Activated naive CD4-positive, alpha-beta T cell treated with anti-CD3 and anti-CD28 coated beads, Interleukin-2, amount 10 ng/mL, durations not matched to agents 7 days and 5 days (primary cell): ENCODE results near the gene ZNF575.
"Not testable (repeated sequence)": the region's sequence is repeated elsewhere in the genome, so short reads cannot be mapped to it uniquely, and the experiment has no call there.

ENCODE experiments used
- CTCF ChIA-PET: fragments of 350-600 bp; sonication (Branson Sonifier 250); formaldehyde crosslinking; loops from one replicate; lab custom pipeline; 2021; ENCODE audit warnings: antibody characterized with exemption; lab: Charles Lee
- DNase-seq: peaks from one replicate; pipeline ENCODE4 v3.0.0-alpha.2; 2020
- H3K27ac Mint-ChIP-seq: one replicate; pipeline ENCODE4 v1.8.0; 2021; ENCODE audit warnings: mild to moderate bottlenecking, moderate library complexity, mixed read lengths
- H3K27me3 Mint-ChIP-seq: one replicate; pipeline ENCODE4 v1.8.0; 2021; ENCODE audit warnings: mild to moderate bottlenecking, mixed read lengths
- H3K36me3 Mint-ChIP-seq: one replicate; pipeline ENCODE4 v1.8.0; 2021; ENCODE audit warnings: mixed read lengths
- H3K4me1 Mint-ChIP-seq: one replicate; pipeline ENCODE4 v1.8.0; 2021; ENCODE audit warnings: mixed read lengths
- H3K4me3 Mint-ChIP-seq: one replicate; pipeline ENCODE4 v1.8.0; 2021; ENCODE audit warnings: mild to moderate bottlenecking, moderate library complexity, mixed read lengths
- H3K9me3 Mint-ChIP-seq: one replicate; pipeline ENCODE4 v1.8.0; 2021; ENCODE audit warnings: mixed read lengths

ZNF575 gene

DNA sequence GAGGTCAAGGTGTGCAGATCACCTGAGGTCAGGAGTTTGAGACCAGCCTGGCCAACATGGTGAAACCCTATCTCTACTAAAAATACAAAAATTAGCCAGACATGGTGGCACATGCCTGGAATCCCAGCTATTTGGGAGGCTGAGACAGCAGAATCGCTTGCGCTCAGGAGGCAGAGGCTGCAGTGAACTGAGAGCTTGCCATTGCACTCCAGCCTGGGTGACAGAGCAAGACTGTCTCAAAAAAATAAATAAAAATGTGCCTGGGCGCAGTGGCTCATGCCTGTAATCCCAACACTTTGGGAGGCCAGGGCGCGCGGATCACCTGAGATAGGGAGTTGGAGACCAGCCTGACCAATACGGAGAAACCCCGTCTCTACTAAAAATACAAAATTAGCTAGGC lies 9.3 kb upstream of the ZNF575 start:
- not testable (repeated sequence) for H3K9me3 Mint-ChIP-seq, H3K4me3 Mint-ChIP-seq, H3K27me3 Mint-ChIP-seq, H3K27ac Mint-ChIP-seq, DNase-seq
- CTCF ChIA-PET, result interaction anchor here (4.2 to 6.7 kb wide), 2 partner anchors 72 to 77 kb away, joined by 20 to 194 read pairs; partner anchors contain the start of genes IRGQ and ZNF576
- H3K4me1 Mint-ChIP-seq, result peaks cover 35% of the 10 kb centered on the region
- H3K36me3 Mint-ChIP-seq, result peaks cover 16% of the 10 kb centered on the region

DNA sequence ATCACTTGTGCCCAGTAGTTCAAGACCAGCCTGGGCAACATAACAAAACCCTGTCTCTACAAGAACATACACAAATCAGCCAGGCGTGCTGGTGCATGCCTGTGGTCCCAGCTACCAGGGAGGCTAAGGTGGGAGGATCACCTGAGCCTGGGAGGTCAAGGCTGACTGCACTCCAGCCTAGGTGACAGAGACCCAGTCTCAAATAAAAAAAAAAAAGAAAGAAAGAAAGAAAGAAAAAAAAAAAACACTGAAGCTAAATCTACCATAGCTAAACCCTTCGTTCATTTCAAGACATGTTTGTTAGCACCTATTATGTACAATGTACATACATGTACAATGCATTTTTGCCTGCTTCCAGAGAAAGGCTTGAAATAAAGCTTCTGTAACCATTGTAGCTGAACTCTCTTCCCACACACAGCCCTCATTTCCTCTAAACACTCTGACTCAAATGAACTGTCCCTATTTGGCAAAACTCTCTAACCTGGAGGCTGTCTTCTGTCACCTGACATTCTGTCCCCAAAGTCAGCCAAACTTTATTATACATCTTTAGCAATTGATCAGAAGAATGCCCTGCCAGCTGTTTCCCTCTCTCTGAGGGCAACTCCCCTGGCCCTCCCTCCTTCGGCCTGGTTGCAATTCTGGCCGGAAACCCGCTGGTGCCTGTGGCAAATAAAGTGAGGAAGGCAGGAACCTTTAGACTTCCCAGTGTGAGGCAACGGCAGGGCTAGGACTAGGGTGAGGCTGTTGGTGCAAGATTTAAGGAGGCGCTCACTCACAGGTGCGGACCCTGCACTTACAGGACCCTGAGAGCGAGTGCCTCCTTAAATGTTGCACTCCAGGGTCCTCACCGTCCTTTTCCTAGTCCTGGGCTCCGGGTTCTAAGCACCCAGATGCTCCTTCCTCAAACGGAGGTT lies 7.8 kb upstream of the ZNF575 start:
- Mint-ChIP-seq H3K4me1 (peaks cover 30% of the 10 kb centered on the region), H3K27ac (peak overlapping the region; percentile 72), H3K9me3 (no peaks in the 10 kb centered on the region), H3K27me3 (no peaks in the 10 kb centered on the region), H3K36me3 (peaks cover 12% of the 10 kb centered on the region), H3K4me3 (peak overlapping the region; percentile 96)
- CTCF ChIA-PET, result interaction anchor here (0.8 to 4.6 kb wide), 11 partner anchors 11 to 211 kb away, joined by 3 to 20 read pairs (median 4); partner anchors contain the start of genes IRGQ and ZNF576
- peak; percentile 63 for DNase-seq

DNA sequence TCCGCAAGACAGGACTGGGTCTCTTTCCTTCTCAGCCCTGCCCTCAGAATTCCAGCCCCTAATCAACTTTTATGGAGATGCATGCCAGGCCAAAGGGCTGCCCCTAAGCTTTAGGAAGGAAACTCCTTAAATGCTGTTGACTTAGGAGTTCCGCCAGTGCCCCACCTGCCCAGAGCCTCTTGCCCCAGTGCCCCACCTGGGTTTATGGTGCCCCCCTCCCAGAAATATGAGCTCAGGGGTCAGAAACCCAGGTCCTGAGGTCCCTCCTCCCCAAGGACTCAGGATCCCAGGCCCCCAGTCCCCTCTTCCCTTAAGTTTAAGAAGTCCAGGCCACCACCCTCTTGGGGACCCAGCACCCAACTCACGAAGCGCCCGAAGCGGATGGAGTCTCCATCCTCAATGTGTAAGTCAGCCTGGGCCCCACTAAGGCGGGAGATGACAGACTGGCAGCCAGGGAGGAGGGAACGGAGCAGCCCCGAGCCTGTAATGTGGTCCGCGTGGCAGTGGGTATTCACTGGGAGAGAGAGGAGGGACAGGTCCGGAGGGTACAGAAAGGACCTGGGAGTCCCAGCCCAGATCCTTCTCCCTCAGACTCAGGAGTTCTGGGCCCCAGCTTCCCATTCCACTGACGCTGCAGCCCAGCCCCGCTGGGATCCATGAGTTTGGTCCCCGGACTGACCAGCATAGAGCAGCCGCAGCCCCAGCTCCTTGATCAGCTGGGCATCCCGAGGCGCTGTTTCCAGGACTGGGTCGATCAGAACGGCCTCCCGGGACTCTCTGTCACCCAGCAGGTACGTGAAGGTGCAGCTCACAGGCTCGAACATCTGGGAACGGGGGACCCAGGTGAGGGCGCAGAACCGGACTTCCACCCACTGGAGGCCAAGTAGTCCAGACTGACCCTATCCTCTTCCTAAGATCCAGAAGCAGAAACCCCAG lies 6.9 kb upstream of the ZNF575 start:
- peaks cover 30% of the 10 kb centered on the region for H3K4me1 Mint-ChIP-seq
- H3K27ac Mint-ChIP-seq, result peak overlapping the region; percentile 72
- peaks cover 12% of the 10 kb centered on the region for H3K36me3 Mint-ChIP-seq
- H3K9me3 Mint-ChIP-seq, result no peaks in the 10 kb centered on the region
- CTCF ChIA-PET, result interaction anchor here (0.8 to 4.6 kb wide), 9 partner anchors 10 to 210 kb away, joined by 3 to 20 read pairs (median 11); partner anchors contain the start of genes IRGQ and ZNF576
- peak overlapping the region; percentile 96 for H3K4me3 Mint-ChIP-seq
- peak; percentile 54 for DNase-seq
- no peaks in the 10 kb centered on the region for H3K27me3 Mint-ChIP-seq

DNA sequence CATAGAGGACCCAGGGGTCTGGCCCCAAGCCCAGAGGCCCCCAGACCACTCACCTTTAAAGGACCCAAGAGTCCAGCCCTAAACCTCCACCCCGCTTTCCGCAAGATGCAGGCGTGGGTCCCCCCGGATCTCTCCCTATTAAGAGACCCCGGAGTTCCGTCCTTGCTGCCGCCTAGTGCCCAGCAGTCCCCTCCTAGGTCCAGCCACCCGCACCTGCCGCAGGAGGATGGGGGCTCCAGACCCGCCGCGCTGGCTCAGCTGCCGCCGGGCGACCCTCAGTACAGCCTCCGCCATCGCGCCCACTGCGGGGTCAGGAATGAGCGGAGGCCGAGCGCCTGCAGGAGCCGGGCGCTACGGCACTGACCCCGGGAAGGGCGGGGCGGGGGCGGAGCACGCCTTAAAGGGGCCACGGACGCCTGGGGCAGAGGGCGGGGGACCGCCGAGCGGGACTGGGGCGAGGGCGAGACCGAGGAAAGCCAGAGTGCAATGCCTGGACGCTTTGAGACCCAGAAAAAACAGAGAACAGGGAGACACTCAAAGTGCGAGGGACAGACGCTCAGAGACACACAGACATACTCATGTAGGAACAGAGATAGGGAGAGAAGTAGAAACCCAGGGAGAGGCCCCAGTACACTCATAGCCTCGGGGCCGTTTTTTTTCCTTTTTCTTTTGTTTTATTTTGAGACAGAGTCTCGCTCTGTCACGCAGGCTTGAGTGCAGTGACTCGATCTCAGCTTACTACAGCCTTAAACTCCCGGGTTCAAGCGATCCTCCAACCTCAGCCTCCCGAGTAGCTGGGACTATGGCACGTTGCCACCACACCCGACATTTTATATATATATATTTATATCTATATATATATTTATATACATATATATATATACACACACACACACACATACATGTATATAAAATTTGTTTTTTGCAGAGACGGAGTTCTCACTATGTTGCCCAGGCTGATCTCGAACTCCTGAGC lies 5.8 kb upstream of the ZNF575 start, which contains the start of gene ETHE1:
TSS of gene ETHE1 (minus strand) at position 318 of the 976 bp plus-strand sequence. CDS start at position 294, 24 bp downstream.
- no peaks in the 10 kb centered on the region for H3K9me3 Mint-ChIP-seq
- DNase-seq, result peak; percentile 90
- H3K4me3 Mint-ChIP-seq, result peak within 1 kb of the TSS; percentile 96
- no peaks in the 10 kb centered on the region for H3K27me3 Mint-ChIP-seq
- H3K4me1 Mint-ChIP-seq, result peaks cover 34% of the 10 kb centered on the region
- CTCF ChIA-PET, result interaction anchor here (2.0 to 4.6 kb wide), 3 partner anchors 7 to 68 kb away, joined by 10 to 20 read pairs (median 15); partner anchors contain the start of genes IRGQ and ZNF576
- H3K36me3 Mint-ChIP-seq, result peaks cover 8% of the 10 kb centered on the region
- peak within 1 kb of the TSS; percentile 89 for H3K27ac Mint-ChIP-seq

DNA sequence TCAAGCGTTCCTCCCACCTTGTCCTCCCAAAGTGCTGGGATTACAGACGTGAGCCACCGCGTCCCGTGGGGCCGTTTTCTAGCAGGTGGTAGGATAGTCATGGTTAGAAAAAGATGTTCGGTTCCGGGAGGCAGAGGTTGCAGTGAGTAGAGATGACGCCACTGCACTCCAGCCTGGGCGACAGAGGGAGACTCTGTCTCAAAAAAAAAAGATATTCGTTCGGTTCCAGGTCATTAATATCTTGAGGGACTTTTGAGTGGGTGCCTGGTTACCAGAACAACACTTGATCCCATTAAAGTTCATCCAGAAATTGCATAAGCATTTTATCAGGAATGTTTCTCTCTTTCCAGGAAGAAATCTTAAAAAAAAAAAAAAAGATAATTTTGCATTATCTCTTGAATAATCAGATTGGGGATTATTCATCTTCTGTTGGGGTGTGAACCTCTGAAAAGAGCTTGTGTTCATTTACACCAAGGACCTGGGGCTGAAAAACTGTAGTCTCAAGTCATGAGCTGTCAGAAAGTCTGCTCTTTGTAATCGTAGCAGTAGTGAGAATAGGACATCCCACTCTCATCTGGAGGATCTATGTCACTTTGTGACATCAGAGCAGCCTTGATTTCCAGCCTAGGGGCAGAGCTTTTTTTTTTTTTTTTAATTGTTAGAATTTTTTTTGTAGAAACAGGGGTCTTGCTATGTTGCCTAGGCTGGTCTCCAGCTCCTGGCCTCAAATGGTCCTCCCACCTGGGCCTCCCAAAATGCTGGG lies 4.9 kb upstream of the ZNF575 start:
- peaks cover 3% of the 10 kb centered on the region for H3K36me3 Mint-ChIP-seq
- no peaks in the 10 kb centered on the region for H3K9me3 Mint-ChIP-seq
- peak overlapping the region; percentile 50 for H3K4me3 Mint-ChIP-seq
- peaks cover 38% of the 10 kb centered on the region for H3K4me1 Mint-ChIP-seq
- H3K27ac Mint-ChIP-seq, result peak overlapping the region; percentile 49
- CTCF ChIA-PET, result interaction anchor here (1.1 to 4.6 kb wide), 3 partner anchors 8 to 66 kb away, joined by 5 to 15 read pairs (median 10); no protein-coding TSS in a partner anchor
- no peak for DNase-seq
- H3K27me3 Mint-ChIP-seq, result no peaks in the 10 kb centered on the region

DNA sequence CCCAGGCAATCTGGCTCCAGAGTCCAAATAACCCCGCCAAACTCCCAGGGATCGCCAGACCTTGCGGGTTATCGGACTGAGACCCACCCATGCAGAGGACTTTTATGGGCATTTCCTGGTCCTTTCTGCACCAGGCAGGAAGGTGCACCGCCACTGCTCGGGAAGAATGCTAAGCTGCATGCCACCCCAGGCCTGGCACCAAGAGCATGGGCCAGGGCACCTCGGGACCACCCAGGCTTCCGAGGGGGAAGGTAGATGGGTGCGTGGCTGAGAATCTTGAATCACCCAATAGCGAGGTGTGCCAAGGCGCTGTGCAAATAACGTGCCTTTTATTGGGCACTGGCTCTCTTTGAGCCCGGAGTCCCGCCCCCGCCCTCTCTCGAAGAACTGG lies 422 bp upstream of the ZNF575 start:
- peaks cover 31% of the 10 kb centered on the region for H3K4me1 Mint-ChIP-seq
- peak overlapping the region; percentile 97 for H3K27ac Mint-ChIP-seq
- peak; percentile 80 for DNase-seq
- peaks cover 11% of the 10 kb centered on the region for H3K36me3 Mint-ChIP-seq
- H3K27me3 Mint-ChIP-seq, result no peaks in the 10 kb centered on the region
- CTCF ChIA-PET, result interaction anchor here (0.7 to 4.1 kb wide), 7 partner anchors 13 to 173 kb away, joined by 3 to 21 read pairs (median 5); no protein-coding TSS in a partner anchor
- peak overlapping the region; percentile 93 for H3K4me3 Mint-ChIP-seq
- no peaks in the 10 kb centered on the region for H3K9me3 Mint-ChIP-seq

DNA sequence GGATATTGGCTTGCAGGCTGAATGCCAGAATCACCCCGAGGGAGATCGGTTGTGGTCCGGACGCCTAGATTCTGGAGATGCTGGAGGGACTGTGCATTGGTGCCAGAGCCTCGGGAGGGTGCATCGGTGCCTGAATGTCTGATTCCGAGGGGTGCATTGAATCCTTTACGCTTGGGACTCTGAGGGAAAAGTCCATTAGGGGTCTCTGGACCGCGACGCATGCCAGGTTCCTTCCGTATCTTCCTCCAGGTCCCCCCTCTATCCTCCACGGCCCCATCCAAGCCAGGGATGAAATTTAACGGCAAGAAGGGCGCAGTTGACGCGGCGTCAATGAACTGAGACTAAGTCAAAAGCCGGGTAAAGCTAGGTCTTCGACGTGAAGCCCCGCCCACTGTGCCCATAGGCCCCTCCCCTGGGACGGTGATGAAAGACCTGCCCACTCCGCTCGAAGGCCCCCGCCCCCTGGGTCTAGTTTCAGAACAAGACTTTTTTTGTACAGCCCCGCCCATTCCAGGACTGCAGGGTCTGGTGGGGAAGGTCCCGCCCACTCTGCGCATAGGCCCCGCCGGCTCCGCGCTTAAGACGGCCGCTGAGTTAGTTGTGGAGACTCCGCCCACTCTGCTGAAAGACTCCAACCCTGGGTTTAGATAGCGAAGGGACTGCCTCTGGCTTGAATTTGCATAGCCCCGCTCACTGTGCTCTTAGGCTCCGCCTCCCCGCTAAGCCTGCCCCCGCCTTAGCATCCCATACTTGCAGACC lies 737 bp downstream of the ZNF575 start:
- Mint-ChIP-seq H3K27ac (peak overlapping the region; percentile 98), H3K36me3 (peaks cover 19% of the 10 kb centered on the region), H3K4me3 (peak overlapping the region; percentile 93), H3K4me1 (peaks cover 25% of the 10 kb centered on the region), H3K9me3 (peaks cover 4% of the 10 kb centered on the region), H3K27me3 (no peaks in the 10 kb centered on the region)
- peak; percentile 96 for DNase-seq
- CTCF ChIA-PET, result interaction anchor here (1.0 to 4.1 kb wide), 7 partner anchors 14 to 135 kb away, joined by 3 to 21 read pairs (median 4); no protein-coding TSS in a partner anchor

DNA sequence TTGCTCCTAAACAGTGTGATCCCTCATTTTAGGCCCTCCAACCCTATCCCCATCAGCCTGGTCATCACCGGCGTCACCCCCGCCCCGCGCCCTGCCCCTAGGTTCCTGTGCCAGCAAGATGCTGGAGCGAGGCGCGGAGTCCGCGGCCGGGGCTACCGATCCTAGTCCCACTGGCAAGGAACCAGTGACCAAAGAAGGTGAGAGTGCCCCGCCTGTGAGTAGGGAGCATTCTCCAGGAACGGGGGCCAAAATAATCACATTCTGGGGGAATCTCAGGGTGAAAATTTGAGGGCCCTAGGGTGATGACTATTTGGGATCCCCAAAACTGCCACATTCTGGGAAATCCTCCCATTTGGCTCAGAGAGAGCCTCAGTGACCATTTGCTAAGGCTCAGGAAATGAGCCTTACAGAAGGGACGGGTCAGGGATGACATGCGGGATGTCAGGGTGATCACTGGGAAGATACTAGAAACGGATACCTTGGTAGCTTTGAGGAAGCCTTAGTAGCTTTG lies 1.4 kb downstream of the ZNF575 start:
- Mint-ChIP-seq H3K9me3 (peaks cover 9% of the 10 kb centered on the region), H3K27ac (peak overlapping the region; percentile 98), H3K4me3 (peak overlapping the region; percentile 93), H3K4me1 (peaks cover 25% of the 10 kb centered on the region), H3K36me3 (peaks cover 26% of the 10 kb centered on the region), H3K27me3 (no peaks in the 10 kb centered on the region)
- no peak for DNase-seq
- CTCF ChIA-PET, result interaction anchor here (1.0 to 4.1 kb wide), 6 partner anchors 15 to 134 kb away, joined by 3 to 29 read pairs (median 4); partner anchors contain the start of genes IRGQ and ZNF576

DNA sequence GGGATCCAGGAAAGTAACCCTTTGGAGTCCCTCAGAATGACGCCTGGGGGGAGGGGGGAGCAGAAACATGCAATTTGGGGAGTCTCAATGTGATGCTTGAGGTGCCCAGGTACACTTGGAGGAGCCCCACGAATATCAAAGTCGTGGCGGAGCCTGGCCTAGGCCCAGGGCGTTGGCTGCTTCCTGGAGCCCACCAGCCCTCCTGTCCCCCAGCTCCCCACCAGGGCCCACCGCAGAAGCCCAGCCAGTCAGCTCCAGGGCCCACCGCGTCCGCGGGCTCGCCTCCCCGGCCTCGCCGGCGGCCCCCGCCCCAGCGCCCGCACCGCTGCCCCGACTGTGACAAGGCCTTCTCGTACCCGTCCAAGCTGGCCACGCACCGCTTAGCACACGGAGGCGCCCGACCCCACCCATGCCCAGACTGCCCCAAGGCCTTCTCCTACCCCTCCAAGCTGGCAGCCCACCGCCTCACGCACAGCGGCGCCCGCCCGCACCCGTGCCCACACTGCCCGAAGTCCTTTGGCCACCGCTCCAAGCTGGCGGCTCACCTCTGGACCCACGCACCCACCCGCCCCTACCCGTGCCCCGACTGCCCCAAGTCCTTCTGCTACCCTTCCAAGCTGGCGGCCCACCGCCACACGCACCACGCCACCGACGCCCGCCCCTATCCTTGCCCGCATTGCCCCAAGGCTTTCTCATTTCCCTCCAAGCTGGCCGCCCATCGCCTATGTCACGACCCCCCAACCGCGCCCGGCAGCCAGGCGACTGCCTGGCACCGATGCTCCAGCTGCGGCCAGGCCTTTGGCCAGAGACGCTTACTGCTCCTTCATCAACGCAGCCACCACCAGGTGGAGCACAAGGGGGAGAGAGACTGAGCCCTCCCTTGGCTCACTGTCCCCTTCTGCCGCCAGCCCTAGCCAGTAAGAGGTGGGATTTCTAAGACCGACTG lies 2.1 kb downstream of the ZNF575 start:
- peak overlapping the region; percentile 19 for H3K27ac Mint-ChIP-seq
- H3K36me3 Mint-ChIP-seq, result peaks cover 33% of the 10 kb centered on the region
- H3K9me3 Mint-ChIP-seq, result peaks cover 10% of the 10 kb centered on the region
- CTCF ChIA-PET, result interaction anchor here (0.9 to 4.1 kb wide), 8 partner anchors 10 to 133 kb away, joined by 3 to 29 read pairs (median 4); partner anchors contain the start of genes IRGQ and ZNF576
- no peaks in the 10 kb centered on the region for H3K27me3 Mint-ChIP-seq
- H3K4me1 Mint-ChIP-seq, result peaks cover 25% of the 10 kb centered on the region
- DNase-seq, result peak; percentile 46
- H3K4me3 Mint-ChIP-seq, result peak overlapping the region; percentile 39

DNA sequence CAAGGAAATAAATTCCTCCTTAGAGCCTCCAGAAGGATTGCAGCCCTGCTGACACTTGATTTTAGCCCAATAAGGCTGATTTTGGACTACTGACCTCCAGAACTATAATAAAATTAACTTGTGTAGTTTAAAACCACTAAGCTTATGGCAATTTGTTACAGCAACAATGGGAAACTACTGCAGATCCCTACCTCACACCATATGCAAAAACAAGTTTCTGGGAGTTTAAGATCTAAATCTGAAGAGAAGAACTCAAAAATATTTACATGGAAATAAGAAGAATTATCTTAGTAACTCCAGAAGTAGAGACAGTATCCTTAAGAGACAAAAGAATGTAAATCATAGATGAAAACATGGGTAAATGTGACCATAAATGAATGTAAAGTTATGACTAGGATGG lies 5.9 kb downstream of the ZNF575 start:
- no peak overlapping the region for H3K27ac Mint-ChIP-seq
- H3K36me3 Mint-ChIP-seq, result peaks cover 57% of the 10 kb centered on the region
- H3K4me1 Mint-ChIP-seq, result peaks cover 7% of the 10 kb centered on the region
- H3K9me3 Mint-ChIP-seq, result peaks cover 10% of the 10 kb centered on the region
- DNase-seq, result no peak
- H3K4me3 Mint-ChIP-seq, result no peak overlapping the region
- CTCF ChIA-PET, result interaction anchor here (1.6 to 2.2 kb wide), 2 partner anchors 19 to 56 kb away, joined by 4 to 10 read pairs; no protein-coding TSS in a partner anchor
- H3K27me3 Mint-ChIP-seq, result no peaks in the 10 kb centered on the region
